Activated naive CD4-positive, alpha-beta T cell treated with anti-CD3 and anti-CD28 coated beads, Interleukin-2, amount 10 ng/mL, durations not matched to agents 7 days and 5 days (primary cell): ENCODE measurements around the gene MGMT.

Experiments used
- CTCF ChIA-PET: fragments of 350-600 bp; sonication (Branson Sonifier 250); formaldehyde crosslinking; loops from one replicate; lab custom pipeline; 2021; ENCODE audit warnings: antibody characterized with exemption; lab: Charles Lee
- DNase-seq: peaks from one replicate; pipeline ENCODE4 v3.0.0-alpha.2; 2020
- H3K27ac Mint-ChIP-seq: one replicate; pipeline ENCODE4 v1.8.0; 2021; ENCODE audit warnings: mild to moderate bottlenecking, moderate library complexity, mixed read lengths
- H3K27me3 Mint-ChIP-seq: one replicate; pipeline ENCODE4 v1.8.0; 2021; ENCODE audit warnings: mild to moderate bottlenecking, mixed read lengths
- H3K36me3 Mint-ChIP-seq: one replicate; pipeline ENCODE4 v1.8.0; 2021; ENCODE audit warnings: mixed read lengths
- H3K4me1 Mint-ChIP-seq: one replicate; pipeline ENCODE4 v1.8.0; 2021; ENCODE audit warnings: mixed read lengths
- H3K4me3 Mint-ChIP-seq: one replicate; pipeline ENCODE4 v1.8.0; 2021; ENCODE audit warnings: mild to moderate bottlenecking, moderate library complexity, mixed read lengths
- H3K9me3 Mint-ChIP-seq: one replicate; pipeline ENCODE4 v1.8.0; 2021; ENCODE audit warnings: mixed read lengths

MGMT gene

GRCh38 chr10:129659508-129660268, 192.6 kb downstream of the MGMT start:
- CTCF ChIA-PET: no interaction called here
- Mint-ChIP-seq H3K27me3 (no peaks in the 10 kb centered on the region), H3K9me3 (peaks cover 11% of the 10 kb centered on the region), H3K27ac (no peak overlapping the region), H3K4me3 (no peak overlapping the region), H3K4me1 (no peaks in the 10 kb centered on the region), H3K36me3 (no peaks in the 10 kb centered on the region)
- no peak for DNase-seq

- H3K9me3 Mint-ChIP-seq: peaks cover 16% of the 10 kb centered on the region
- no peaks in the 10 kb centered on the region for H3K27me3 Mint-ChIP-seq
- H3K4me3 Mint-ChIP-seq: no peak overlapping the region
- CTCF ChIA-PET: no interaction called here
- DNase-seq: no peak
- H3K27ac Mint-ChIP-seq: no peak overlapping the region
- no peaks in the 10 kb centered on the region for H3K36me3 Mint-ChIP-seq
- no peaks in the 10 kb centered on the region for H3K4me1 Mint-ChIP-seq
These were observed 193.5 kb downstream of the MGMT start for GRCh38 chr10:129660569-129660968.

DNA sequence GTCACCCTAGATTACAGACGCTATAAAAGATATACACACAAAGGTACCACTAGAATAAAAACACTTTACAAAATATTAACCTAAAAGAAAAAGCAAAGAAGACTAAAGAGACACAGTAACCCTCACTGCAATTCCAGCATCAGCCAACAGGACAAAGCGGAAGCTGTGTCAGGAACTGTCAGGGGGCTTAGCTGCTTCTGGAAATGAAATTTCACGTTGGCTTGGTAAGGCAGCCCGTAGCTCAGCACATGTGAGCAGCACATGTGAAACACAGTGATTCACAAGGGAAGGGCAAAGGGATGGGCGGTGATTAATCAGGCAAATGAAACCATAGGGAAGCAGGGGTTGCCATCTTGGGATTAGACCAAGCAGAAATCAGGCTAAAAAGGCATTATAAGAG, 195.4 kb downstream of the MGMT start:
- Mint-ChIP-seq H3K9me3 (peaks cover 20% of the 10 kb centered on the region), H3K4me1 (no peaks in the 10 kb centered on the region), H3K27ac (no peak overlapping the region), H3K27me3 (no peaks in the 10 kb centered on the region), H3K4me3 (no peak overlapping the region), H3K36me3 (no peaks in the 10 kb centered on the region)
- CTCF ChIA-PET: no interaction called here
- DNase-seq: no peak

DNA sequence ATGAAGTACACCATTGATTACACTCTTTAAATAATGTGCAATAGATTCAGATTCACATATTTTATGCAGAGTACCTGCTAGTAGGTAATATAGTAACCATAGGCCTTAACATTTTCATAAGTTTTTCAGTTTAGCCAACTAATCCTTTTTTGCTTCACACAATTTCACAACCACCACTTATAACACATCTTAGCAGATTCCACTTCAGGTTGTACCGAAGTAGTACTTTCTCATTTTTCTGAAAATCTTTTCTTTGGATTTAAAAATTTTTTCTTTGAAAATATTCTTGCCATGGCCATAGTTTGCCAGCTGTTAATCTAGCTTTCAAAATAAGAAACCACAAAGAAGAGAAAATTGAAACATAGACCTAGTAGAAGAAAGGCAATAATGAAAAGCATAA, 203.1 kb downstream of the MGMT start:
- DNase-seq: no peak
- Mint-ChIP-seq H3K4me3 (no peak overlapping the region), H3K27me3 (no peaks in the 10 kb centered on the region), H3K4me1 (no peaks in the 10 kb centered on the region), H3K27ac (no peak overlapping the region), H3K9me3 (peaks cover 13% of the 10 kb centered on the region), H3K36me3 (peaks cover 2% of the 10 kb centered on the region)
- CTCF ChIA-PET: interaction anchor here (1.2 kb wide), 1 partner anchor 25 kb away, joined by 3 read pairs; no protein-coding TSS in a partner anchor

DNA sequence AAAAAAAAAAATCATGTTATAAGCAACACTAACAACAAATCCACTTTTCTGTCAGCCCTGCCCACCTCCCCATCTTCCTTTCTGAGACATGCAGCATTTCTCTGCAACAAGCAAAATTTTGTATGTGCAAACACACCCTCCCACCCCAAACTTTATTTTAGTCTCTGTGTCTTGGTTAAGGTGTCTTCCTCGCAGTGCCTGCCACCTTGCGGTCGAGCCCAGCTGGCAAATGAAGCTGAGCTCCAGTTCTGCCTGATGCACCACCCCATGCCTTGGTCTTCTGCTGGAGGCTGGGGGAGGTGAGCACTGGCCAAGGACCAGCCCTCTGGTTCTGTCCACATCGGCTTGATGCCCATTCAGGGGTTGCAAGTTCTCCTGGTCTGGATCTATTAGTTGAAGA, 206.3 kb downstream of the MGMT start:
- H3K9me3 Mint-ChIP-seq: peaks cover 5% of the 10 kb centered on the region
- H3K27me3 Mint-ChIP-seq: no peaks in the 10 kb centered on the region
- CTCF ChIA-PET: no interaction called here
- no peak overlapping the region for H3K4me3 Mint-ChIP-seq
- H3K36me3 Mint-ChIP-seq: peaks cover 2% of the 10 kb centered on the region
- no peak for DNase-seq
- H3K4me1 Mint-ChIP-seq: no peaks in the 10 kb centered on the region
- no peak overlapping the region for H3K27ac Mint-ChIP-seq

DNA sequence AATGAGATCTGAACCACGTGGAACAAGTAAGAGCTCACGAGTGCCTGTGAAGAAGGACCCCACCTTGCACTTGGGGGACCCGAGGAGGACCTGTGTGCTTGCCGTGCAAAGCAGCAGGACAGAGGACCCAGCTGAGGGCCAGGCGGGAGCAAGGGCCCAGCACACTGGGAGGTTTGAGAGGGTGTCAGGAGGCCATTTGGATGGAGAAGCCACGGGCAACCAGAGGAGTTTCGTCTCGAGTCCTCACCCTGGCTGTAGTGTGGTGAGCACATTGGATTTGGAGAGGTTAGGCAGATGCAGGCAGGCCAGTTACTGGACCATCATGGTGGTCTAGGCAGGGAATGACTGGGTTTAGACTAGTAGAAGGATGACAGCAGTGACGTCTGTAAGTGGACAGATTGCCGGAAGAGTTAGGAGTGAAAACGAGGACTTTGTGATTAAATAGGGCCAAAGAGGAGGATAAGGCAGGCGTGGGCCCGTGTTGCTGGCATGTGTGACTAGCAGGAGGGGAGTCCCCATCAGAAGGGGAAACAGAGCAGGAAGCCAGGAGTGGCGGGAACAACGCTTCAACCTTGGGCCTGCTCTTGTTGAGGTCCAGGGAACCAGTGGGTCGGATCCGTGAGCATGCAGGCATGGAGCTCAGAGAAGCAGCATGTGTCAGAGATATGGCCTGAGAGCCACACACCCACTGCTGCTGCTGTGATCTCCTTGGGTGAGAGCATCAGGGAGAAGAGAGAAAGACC, 208.2 kb downstream of the MGMT start:
- Mint-ChIP-seq H3K4me1 (no peaks in the 10 kb centered on the region), H3K27me3 (no peaks in the 10 kb centered on the region), H3K36me3 (no peaks in the 10 kb centered on the region), H3K9me3 (peaks cover 8% of the 10 kb centered on the region), H3K4me3 (no peak overlapping the region), H3K27ac (no peak overlapping the region)
- no peak for DNase-seq
- CTCF ChIA-PET: no interaction called here

DNA sequence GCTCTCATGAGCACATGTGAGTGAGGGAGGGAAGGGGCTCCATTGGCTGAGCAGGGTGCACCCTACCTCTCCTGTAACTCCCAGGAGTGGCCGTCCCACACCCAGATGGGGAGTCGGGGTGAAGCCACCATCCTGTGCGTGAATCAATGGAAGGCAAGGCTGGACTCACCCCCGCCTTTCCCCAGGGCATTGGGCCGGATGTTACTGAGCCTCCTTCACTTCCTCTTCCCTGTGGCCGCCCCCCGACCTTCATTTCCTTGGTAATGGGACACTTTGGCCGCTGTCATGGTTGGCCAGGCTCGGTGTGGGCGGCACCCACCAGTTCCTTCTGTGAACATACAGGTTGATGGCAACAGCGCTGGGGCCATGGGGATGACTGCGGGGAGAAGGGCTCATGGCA, 209.0 kb downstream of the MGMT start:
- CTCF ChIA-PET: no interaction called here
- H3K27me3 Mint-ChIP-seq: no peaks in the 10 kb centered on the region
- no peaks in the 10 kb centered on the region for H3K36me3 Mint-ChIP-seq
- H3K27ac Mint-ChIP-seq: no peak overlapping the region
- H3K4me3 Mint-ChIP-seq: no peak overlapping the region
- DNase-seq: no peak
- peaks cover 8% of the 10 kb centered on the region for H3K9me3 Mint-ChIP-seq
- H3K4me1 Mint-ChIP-seq: no peaks in the 10 kb centered on the region

DNA sequence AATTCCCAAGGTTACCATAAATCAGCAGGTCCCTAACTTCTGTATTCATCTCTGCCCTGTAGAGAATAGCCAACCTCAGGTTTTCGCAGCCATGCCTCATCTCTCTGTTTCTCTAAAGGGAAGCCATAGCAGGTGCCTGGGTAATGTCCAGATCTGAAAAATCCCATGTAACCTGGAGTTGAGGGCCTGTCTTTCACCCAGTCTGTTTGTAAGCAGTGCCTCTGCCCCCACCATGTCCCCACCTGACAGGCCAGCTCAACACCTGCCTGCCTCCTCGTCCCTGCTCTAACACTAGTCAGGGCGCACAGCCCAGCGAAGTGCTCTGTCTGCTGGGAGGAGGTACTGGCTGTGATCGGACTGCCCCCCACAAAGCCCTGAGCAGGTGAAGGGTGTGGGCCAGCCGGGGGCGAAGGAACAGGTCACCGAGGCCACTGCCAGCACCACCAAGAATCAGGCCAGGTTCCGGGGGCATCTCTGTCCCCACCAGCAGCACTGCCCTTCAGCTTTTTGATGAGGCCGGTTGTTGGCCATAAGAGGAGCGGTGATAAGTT, 210.4 kb downstream of the MGMT start:
- H3K4me3 Mint-ChIP-seq: no peak overlapping the region
- CTCF ChIA-PET: no interaction called here
- no peaks in the 10 kb centered on the region for H3K4me1 Mint-ChIP-seq
- DNase-seq: no peak
- H3K27me3 Mint-ChIP-seq: no peaks in the 10 kb centered on the region
- no peak overlapping the region for H3K27ac Mint-ChIP-seq
- peaks cover 6% of the 10 kb centered on the region for H3K9me3 Mint-ChIP-seq
- no peaks in the 10 kb centered on the region for H3K36me3 Mint-ChIP-seq

GRCh38 chr10:129678186-129678585, 211.1 kb downstream of the MGMT start:
- H3K36me3 Mint-ChIP-seq: no peaks in the 10 kb centered on the region
- no peak overlapping the region for H3K27ac Mint-ChIP-seq
- no peaks in the 10 kb centered on the region for H3K27me3 Mint-ChIP-seq
- CTCF ChIA-PET: no interaction called here
- H3K4me3 Mint-ChIP-seq: no peak overlapping the region
- peaks cover 6% of the 10 kb centered on the region for H3K9me3 Mint-ChIP-seq
- DNase-seq: no peak
- no peaks in the 10 kb centered on the region for H3K4me1 Mint-ChIP-seq

DNA sequence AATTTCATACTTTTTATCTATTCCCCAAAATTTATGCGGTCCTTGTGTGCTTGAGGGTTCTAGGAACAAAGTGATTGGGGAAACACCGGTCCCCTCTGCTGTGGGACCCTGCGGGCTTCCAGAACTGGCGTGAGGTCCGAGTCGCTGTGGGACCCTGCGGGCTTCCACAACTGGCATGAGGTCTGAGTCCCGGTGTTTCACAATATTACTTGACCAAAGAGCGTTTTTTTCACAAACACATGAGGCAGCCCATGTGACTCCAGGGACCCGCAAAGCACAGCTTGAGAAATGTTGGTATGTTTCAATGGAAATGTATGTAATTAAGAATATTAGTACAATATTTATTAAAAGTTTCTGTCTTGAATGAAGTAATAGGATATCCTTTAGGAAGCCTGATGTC, 212.2 kb downstream of the MGMT start:
- Mint-ChIP-seq H3K36me3 (no peaks in the 10 kb centered on the region), H3K4me3 (no peak overlapping the region), H3K27me3 (no peaks in the 10 kb centered on the region), H3K4me1 (no peaks in the 10 kb centered on the region), H3K9me3 (peaks cover 6% of the 10 kb centered on the region), H3K27ac (peak overlapping the region; percentile 19)
- no peak for DNase-seq
- CTCF ChIA-PET: no interaction called here

DNA sequence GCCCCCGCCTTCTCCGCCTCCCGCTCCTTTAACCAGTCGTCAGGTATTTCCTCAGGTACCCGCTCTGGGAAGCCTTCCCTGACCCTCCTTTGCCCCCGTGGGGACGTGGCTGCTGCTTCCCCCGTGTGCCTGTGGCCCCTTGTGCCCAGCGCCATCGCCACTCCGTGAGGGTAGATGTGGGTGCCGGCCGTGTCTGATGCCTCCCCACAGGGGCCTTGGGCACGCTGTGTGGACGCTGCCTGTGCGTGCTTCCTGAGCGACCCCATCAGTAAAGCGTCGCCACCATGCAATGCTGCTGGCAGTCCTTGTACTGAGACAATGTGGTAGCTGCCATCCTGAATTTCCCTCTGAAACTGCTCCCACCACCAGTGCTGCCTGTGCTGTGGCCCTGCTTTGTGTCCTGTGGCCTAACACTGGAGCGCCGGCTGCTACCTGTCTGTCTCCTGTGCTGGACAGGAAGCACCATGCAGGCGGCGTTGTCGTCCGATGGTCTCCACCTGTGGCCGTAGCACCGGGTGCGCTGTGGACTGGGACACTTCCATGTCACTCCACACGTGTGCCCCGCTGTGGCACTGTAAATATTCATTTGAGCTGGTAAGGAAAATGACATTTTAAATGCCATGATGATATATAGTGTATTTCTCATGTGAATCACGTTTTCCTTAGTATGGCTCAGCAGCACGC, 213.8 kb downstream of the MGMT start:
- Mint-ChIP-seq H3K27me3 (no peaks in the 10 kb centered on the region), H3K4me3 (no peak overlapping the region), H3K27ac (no peak overlapping the region), H3K4me1 (no peaks in the 10 kb centered on the region), H3K36me3 (no peaks in the 10 kb centered on the region), H3K9me3 (peaks cover 4% of the 10 kb centered on the region)
- CTCF ChIA-PET: no interaction called here
- no peak for DNase-seq

GRCh38 chr10:129681856-129682255, 214.8 kb downstream of the MGMT start:
- Mint-ChIP-seq H3K4me1 (no peaks in the 10 kb centered on the region), H3K36me3 (no peaks in the 10 kb centered on the region), H3K27me3 (no peaks in the 10 kb centered on the region), H3K9me3 (peaks cover 4% of the 10 kb centered on the region), H3K27ac (no peak overlapping the region), H3K4me3 (no peak overlapping the region)
- no peak for DNase-seq
- CTCF ChIA-PET: no interaction called here

- Mint-ChIP-seq H3K27ac (no peak overlapping the region), H3K4me1 (no peaks in the 10 kb centered on the region), H3K36me3 (no peaks in the 10 kb centered on the region), H3K4me3 (no peak overlapping the region), H3K27me3 (no peaks in the 10 kb centered on the region), H3K9me3 (peaks cover 4% of the 10 kb centered on the region)
- CTCF ChIA-PET: no interaction called here
- no peak for DNase-seq
These were observed 216.5 kb downstream of the MGMT start for GRCh38 chr10:129683519-129683918.

- Mint-ChIP-seq H3K4me1 (no peaks in the 10 kb centered on the region), H3K27me3 (no peaks in the 10 kb centered on the region), H3K27ac (no peak overlapping the region), H3K9me3 (peaks cover 4% of the 10 kb centered on the region), H3K4me3 (no peak overlapping the region), H3K36me3 (no peaks in the 10 kb centered on the region)
- CTCF ChIA-PET: no interaction called here
- DNase-seq: no peak
These were observed 216.9 kb downstream of the MGMT start for GRCh38 chr10:129683920-129684319.
